ENCODE measurements around the gene CLDN7.
A peak's percentile ranks its signal among the peaks of the same experiment; 100 is the strongest.

CLDN7 gene

DNA sequence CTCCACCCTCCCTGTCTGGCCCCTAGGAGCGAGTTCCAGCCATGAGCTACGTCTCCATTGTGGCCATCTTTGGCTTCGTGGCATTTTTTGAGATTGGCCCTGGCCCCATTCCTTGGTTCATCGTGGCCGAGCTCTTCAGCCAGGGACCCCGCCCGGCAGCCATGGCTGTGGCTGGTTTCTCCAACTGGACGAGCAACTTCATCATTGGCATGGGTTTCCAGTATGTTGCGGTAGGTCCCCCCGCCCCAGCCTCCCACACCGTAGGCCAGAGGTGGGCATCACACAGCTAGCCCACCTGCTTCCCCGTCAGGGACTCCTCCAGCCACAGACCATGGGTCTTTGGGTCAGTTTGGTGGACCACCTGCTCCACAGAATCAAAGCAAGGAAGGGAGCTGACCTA lies 23.4 kb upstream of the CLDN7 start:
- DNase-seq: no peak

DNA sequence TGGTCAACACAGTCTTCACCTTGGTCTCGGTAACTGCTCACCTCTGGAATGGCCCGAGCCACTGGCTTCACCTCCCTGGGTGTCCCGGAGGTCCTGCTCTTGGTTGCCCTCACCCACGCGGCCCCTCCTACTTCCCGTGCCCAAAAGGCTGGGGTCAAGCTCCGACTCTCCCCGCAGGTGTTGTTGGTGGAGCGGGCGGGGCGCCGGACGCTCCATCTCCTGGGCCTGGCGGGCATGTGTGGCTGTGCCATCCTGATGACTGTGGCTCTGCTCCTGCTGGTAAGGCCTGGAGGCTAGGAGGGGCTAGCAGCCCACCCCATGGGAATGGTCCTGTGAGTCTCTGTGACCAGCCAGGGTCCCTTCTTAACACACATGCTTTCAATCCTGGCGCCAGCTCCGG lies 22.6 kb upstream of the CLDN7 start:
- no peak for DNase-seq

DNA sequence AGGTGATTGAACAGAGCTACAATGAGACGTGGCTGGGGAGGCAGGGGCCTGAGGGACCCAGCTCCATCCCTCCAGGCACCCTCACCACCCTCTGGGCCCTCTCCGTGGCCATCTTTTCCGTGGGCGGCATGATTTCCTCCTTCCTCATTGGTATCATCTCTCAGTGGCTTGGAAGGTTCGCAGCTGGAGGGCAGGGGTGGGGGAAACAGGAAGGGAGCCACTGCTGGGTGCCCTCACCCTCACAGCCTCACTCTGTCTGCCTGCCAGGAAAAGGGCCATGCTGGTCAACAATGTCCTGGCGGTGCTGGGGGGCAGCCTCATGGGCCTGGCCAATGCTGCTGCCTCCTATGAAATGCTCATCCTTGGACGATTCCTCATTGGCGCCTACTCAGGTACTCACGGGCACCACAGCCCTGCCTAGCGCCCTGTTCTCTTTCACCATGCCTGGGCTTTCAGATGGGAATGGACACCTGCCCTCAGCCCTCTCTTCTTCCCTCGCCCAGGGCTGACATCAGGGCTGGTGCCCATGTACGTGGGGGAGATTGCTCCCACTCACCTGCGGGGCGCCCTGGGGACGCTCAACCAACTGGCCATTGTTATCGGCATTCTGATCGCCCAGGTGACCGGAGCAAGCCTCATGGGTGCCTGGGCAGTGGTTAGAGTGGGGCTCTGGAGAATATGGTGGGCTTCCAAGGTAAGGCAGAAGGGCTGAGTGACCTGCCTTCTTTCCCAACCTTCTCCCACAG lies 21.4 kb upstream of the CLDN7 start:
- peak; percentile 53 for DNase-seq

DNA sequence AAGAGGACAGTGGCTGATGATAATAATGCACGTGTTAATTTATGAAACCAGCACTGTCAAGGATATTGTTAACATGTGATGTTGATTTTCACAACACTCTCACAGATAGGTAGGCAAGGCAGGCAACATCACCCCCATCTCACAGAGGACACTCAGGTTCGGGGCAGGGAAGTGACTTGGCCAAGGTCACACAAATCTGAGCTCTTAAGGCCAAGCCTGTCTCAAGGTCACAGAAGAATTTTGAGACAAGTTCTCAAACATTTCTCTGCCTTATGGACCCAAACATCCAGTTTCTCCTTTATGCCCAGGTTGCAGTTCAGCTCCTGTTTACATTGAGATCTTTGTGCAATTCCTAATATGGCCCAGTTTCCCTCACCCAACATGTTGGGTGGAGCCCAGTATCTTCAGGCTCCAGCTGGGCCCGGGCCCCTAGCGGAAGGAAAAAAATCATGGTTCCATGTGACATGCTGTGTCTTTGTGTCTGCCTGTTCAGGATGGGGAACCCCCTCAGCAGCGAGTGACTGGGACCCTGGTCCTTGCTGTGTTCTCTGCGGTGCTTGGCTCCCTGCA lies 20.6 kb upstream of the CLDN7 start:
- no peak for DNase-seq

DNA sequence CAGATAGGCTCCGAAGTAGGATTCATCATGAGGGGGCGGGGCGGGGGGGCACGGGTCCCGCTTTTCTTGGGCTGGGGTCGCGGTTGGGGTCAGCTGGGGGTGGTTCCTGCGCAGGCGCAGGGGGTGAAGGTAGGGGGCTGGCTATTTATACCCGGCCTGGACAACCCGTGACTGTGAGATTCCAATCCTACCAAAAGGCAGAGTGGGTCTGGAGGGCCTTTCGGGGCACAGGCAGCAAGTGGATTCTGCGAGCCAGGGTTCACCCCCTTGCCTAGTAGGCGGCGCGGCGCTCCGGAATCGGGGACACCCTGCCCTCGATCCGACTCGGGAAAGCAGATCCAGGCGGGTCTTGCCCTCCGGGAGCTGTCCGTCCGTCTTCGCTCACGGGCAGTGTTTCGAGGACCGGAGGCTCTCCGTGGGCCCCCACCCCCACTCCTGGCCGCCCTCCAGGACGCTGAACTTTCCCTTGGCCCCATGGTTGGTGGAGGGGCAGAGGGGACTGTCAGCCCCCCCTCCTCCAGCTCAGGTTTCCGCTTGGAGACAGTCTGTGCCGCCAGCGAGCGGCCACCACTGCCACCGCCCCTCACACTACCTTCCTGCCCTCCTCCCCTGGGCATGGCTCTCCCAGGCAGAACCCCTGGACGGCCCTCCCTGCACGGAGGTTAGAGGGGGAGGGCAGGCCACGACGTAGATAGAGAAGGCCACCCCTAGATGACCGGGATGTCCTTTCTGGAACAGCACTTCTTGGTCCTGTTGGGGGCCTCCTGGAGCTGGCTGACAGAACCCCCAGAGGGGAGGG lies 19.9 kb upstream of the CLDN7 start:
- peak; percentile 62 for DNase-seq

DNA sequence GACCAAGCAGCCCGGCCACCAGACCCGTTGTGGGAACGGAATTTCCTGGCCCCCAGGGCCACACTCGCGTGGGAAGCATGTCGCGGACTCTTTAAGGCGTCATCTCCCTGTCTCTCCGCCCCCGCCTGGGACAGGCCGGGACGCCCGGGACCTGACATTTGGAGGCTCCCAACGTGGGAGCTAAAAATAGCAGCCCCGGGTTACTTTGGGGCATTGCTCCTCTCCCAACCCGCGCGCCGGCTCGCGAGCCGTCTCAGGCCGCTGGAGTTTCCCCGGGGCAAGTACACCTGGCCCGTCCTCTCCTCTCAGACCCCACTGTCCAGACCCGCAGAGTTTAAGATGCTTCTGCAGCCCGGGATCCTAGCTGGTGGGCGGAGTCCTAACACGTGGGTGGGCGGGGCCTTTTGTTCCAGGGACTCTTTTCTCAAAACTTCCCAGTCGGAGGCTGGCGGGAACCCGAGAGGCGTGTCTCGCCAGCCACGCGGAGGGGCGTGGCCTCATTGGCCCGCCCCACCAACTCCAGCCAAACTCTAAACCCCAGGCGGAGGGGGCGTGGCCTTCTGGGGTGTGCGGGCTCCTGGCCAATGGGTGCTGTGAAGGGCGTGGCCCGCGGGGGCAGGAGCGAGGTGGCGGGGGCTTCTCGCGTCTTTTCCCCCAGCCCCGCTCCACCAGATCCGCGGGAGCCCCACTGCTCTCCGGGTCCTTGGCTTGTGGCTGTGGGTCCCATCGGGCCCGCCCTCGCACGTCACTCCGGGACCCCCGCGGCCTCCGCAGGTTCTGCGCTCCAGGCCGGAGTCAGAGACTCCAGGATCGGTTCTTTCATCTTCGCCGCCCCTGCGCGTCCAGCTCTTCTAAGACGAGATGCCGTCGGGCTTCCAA lies 19.0 kb upstream of the CLDN7 start, which contains the start of gene SLC2A4:
Gene SLC2A4, plus strand, starts transcription at position 645 of the 879 bp plus-strand sequence. Its CDS starts 217 bp downstream, at position 862.
- peak; percentile 99 for DNase-seq

DNA sequence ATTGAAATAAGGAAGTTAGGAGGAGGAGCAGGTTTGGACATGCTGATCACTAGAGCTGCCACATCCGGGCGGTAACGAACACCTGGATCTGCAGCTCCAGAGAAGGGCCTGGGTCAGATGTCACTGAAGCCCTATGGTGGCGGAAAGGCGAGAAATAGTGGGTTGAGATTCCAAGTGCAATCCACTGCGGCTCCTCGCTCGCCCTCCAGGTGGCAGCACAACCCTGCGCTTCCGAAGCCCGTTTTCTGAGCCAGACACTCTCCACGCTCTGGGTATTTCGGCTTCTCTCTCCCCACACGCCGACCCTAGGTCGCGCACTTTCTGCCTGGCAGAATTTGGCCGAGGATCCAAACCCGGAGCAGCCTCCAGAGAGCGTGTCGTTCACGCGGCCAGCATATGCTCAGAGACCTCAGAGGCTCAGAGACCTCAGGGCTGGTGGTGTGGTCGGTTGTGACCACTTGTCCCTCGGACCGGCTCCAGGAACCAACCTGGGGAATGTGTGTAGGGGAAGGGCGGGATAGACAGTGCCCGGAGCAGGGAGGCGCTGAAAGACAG lies 18.3 kb upstream of the CLDN7 start:
- DNase-seq: peak; percentile 96

DNA sequence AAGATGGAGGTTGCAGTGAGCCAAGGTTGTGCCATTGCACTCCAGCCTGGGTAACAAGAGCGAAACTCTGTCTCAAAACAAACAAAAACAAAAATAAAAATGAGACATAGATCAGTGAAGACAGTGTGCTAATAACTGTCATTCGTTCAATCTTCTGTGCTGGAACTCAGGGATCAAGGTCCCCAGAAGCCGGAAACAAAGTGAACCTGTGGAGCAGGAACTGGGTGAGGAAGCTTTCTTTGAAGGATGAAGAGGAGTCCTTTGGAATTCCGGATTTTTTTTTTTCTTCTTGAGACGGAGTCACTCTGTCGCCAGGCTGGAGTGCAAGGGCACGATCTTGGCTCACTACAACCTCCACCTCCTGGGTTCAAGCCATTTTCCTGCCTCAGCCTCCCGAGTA lies 17.2 kb upstream of the CLDN7 start:
- DNase-seq: no peak

DNA sequence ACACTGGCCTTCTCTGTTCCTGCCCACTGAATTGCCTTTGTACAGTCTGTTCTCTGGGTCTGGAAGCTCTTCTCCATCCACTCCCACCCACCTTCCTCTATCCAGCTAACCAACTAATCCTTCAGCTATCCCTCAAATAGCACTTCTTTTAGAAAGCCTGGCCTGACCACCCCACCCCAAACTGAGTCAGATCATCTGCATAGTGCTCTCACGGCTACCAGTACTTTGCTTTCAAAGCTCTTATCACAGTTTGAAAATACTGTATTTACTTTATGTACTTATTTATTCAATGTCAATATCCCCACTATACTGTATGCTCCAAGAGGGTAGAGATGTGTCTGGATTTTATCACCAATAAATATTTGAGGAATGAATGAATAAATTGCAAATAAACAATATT lies 4.5 kb upstream of the CLDN7 start:
- no peak for DNase-seq

DNA sequence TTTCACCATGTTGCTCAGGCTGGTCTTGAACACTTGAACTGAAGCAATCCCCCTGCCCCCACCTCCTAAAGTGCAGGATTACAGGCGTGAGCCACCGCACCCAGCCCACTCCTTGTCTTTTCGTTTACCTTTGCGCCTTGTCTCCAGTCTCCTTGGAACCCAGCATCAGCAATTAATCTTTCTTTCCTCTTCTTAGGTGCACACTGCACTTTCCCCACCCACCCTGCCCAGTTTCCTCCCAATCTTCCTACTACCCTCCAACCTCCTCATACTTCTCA lies 1.5 kb upstream of the CLDN7 start:
- DNase-seq: no peak

DNA sequence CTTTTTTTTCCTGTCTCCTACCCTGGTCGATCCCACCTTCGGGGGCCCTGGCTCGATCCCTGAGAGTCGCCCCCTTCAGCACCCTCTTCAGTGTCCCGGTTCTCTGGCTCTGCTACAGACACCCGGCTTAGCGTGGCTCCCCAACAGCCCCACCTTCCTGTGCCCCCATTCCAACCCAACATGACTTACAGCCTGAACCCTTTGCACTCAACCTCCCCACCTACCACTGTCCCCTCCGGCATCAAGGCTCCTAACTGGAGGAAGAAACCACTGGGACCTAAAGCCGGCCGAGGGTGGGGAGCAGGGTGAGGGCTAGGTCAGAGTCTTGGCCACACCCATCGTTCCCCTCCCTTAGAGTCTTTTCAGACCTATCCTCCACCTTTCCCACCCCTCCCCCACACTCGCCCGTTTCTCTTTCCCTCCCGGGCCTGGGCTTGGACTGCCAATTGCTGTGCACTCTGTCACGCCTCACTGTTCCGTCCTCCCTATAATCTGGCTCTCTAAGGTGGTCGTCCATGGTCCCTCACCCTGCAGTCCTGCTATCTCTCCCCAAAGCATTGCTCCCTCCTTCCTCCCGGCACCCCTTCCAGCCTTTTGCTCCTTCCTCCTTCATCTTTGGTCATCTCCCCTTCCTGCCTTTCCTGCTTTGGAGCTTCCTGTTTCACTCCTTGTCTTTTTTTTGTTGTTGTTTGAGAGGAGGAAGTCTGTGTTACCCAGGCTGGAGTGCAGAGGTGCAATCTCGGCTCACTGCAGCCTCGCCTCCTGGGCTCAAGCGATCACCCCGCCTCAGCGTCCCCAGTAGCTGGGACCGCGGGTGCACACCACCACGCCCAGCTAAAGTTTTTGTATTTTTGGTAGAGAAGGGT lies 890 bp upstream of the CLDN7 start:
- DNase-seq: peak; percentile 92

DNA sequence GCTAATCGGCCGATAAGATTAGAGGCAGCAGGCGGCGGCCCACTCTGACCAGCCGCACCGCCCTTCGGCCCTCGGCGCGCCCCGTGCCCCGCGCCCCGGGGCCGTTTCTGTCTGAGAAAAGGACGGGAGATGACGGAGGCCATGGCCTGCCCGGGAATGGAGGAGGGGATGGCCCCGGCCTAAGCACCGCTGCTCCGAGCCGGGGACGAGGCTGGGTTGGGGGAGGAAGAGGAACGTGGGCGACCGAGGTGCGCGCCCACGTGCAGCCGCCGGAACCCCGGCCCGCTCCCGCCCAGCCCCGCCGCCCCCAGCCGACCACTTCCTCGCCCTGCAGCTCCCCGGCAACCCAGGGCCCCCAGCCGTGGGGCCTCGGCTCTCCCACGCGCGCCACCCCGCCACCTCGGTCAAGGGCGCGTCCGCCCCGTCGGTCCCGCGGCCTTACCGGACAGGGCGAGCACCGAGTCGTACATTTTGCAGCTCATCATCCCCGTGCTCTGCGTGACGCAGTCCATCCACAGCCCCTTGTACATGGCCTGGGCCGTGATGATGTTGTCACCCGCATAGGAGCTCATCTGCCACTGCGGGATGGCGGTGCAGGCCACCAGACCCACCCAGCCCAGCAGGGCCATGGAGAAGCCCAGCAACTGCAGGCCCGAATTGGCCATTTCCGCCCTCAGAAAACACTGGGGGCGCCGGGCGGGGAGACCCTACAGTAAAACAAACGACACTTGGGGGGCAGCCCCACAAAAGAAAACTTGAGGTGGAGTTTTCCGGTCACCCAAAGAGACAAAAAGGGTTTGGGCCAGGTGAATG lies 693 bp downstream of the CLDN7 start:
- peak; percentile 71 for DNase-seq

DNA sequence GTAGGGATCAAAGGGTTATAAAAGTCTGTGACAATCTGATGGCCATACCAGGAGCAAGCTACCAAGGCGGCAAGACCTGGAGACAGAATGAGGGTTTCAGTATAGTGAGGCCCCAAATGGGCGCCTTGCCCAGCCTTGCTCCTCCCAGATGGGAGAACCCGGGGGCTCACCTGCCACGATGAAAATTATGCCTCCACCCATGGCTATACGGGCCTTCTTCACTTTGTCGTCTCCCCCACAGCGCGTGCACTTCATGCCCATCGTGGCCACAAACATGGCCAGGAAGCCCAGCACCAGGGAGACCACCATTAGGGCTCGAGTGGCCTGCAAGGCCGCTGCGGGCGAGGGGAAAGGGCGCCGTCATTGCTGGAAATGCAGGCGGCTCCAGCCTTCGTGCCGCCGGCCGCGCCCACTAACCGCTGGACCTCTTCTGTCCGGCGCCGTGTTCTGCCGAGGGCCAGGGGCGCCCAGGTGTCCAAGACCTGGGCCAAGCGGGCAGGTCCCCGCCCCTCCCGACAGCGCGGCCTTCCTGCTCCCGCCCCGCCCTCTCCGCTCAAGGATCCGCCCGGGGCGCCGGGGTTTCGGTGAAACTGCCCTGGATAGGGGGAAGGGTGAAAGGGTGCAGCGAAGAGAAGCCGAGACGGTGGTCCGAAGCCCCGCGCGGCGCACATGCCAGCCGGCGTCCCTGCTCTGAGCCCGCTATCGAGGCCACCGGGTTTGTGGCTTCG lies 1.5 kb downstream of the CLDN7 start:
- peak; percentile 93 for DNase-seq

DNA sequence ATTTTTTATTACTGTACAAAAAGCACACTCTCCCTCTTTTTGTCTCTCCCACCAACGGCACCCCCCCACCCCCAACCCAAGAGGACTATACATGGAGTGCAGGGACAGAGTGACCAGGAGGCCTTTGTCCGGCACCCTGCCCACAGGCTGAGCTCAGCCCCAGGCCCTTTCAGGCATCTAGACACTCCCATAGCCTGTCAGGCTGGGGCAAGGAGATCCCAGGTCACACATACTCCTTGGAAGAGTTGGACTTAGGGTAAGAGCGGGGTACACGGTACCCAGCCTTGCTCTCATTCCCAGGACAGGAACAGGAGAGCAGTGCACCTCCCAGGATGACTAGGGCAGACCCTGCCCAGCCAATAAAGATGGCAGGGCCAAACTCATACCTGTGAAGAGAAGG lies 2.1 kb downstream of the CLDN7 start:
- no peak for DNase-seq

DNA sequence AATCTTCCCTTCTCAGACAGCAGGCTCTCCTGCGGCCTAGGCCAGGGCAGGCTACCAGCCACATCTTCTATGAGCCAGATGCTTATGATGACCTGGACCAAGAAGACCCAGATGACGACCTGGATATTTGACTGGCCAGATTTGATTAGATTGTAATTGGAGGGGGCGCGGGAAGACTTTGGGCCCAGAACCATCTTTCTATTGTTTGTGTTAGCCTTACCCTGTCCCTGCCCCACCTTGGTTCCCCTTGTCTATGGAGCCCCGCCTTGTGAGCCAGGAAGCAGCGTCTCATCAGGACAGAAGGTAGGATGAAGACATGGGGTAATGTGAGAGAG lies 2.8 kb downstream of the CLDN7 start:
- DNase-seq: no peak

DNA sequence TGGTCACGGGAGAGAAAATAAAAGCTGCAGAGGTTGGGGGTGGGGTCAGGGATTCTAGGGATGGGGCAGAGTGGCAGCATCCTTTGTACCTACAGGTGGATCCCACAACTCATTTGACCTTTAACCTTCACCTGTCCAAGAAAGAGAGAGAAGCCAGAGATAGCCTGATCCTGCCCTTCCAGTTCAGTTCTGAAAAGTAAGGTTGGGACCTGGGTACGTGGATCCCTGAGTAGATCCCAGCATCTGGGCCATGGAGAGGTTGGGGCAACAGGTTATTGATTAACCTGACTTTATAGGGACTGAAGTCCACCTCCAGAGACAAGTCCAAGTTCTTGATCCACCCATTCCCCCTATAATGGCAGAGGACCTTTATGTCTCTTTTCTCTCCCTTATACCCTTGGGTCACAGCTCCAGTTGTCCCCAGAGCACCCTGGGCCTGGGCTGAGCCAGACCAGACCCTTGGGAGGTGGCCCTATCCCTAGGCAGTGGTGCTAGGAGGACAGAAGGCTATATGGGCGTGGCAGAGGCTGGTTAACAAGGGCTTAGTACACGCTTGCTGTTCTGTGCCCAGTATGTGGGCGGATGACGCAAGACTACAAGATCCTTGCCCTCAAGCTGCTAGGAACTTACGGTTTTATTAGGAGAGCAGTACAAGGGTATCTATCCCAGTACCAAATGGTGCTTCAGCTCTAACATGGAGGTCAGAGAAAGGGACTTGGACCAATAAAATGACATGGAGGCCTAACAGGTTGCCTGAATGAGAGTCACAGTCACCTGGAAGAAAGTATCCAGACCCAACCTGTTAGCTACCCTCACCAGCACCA lies 3.3 kb downstream of the CLDN7 start:
- DNase-seq: no peak

DNA sequence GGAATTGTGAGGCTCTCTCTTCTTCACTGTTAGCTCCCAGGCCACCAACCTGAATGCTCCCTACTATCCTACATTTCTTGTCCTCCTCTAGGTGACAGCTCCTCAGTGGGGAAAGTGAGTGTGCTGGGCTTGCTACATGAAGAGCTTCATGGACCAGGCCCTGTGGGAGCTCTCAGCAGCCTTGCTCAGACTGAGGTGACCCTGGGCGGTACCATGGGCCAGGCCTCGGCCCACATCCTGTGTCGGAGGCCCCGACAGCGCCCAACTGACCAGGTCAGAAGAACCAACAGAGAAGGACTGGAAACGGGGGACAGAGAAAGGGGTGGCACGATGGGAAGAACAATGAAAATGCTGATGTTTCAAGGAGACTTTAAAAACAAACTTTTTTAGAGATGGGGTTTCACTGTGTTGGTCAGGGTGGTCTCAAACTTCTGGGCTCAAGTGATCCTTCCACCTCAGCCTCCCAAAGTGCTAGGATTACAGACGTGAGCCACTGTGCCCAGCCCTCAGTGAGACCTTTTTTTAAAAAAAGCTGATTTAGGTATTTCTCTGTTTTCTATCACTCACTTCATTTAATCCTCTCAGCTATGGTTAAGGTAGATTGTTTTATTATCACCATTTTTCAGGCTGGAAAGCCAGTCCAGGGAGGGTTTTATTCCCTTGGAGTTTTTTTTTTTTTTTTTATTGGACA lies 5.4 kb downstream of the CLDN7 start:
- no peak for DNase-seq

DNA sequence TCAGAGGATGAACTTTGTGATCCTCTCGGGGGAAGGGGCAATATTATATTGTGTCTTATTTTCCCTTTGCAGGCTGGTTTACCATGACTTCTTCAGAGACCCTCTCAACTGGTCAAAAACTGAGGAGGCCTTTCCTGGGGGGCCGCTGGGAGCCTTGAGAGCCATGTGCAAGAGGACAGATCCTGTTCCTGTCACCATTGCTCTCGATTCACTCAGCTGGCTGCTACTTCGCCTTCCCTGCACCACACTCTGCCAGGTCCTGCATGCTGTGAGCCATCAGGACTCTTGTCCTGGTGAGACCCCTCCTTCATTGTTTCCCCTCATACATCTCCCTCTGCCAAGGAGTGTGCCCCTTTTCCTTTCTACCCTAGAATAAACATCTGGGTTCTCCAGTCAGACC lies 7.8 kb downstream of the CLDN7 start:
- no peak for DNase-seq

DNA sequence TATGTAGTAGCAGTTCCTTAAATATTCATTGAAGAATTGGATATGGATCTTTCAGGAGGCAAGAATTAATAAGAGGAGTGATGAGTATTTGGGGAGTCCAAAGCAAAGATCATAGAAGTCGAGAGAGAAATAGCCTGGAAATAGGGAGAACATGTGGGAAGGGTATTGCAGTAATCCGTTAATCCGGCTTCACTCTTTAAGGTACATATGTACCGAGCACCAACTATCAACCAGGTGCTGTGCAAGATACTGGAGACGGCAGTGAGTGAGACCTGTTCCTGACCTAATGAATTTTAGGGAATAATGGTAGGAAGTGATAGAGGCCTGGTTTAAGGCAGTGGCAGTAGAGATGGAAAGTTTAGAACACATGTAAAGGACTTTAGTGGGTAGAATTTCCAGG lies 9.2 kb downstream of the CLDN7 start:
- DNase-seq: no peak

All from islet precursor cell (in vitro differentiated cells).